ENCODE data around the gene PLAC1.

GRCh38 chrX:134649770-134650169 is 8.5 kb downstream of the PLAC1 start:
- TF ChIP-seq CTCF (IDR thresholded peaks at IDR 0.05) (no peak), POLR2A (IDR thresholded peaks at IDR 0.05) (no peak), POLR2AphosphoS5 (IDR thresholded peaks at IDR 0.05) (no peak)
